CD4-positive, alpha-beta T cell treated with Interferon gamma for 1 hour (primary cell): ENCODE measurements around the gene CLEC4F.
A peak's percentile ranks its signal among the peaks of the same experiment; 100 is the strongest.
"Not testable (repeated sequence)": the region's sequence is repeated elsewhere in the genome, so short reads cannot be mapped to it uniquely, and the experiment has no call there.

Experiments used
- DNase-seq: peaks from one replicate; pipeline ENCODE4 v3.0.0-alpha.2; 2020

The CLEC4F gene

GRCh38 chr2:70826696-70827350 is 6.4 kb upstream of the CLEC4F start:
- no peak for DNase-seq

- DNase-seq: no peak
Observed at GRCh38 chr2:70823249-70823648, 2.9 kb upstream of the CLEC4F start.

- DNase-seq: no peak
Observed at GRCh38 chr2:70822843-70823242, 2.4 kb upstream of the CLEC4F start.

GRCh38 chr2:70817284-70817954 is 3.0 kb downstream of the CLEC4F start:
- DNase-seq: no peak

GRCh38 chr2:70816726-70817125 is 3.7 kb downstream of the CLEC4F start:
- DNase-seq: no peak

GRCh38 chr2:70808983-70809958 is 11.1 kb downstream of the CLEC4F start:
- no peak for DNase-seq

- no peak for DNase-seq
Observed at GRCh38 chr2:70807828-70808118, 12.6 kb downstream of the CLEC4F start.

- no peak for DNase-seq
Observed at GRCh38 chr2:70807102-70807827, 13.1 kb downstream of the CLEC4F start.

GRCh38 chr2:70806620-70807019 is 13.8 kb downstream of the CLEC4F start:
- no peak for DNase-seq

GRCh38 chr2:70806013-70806412 is 14.4 kb downstream of the CLEC4F start:
- DNase-seq: no peak

GRCh38 chr2:70801607-70802263 is 18.7 kb downstream of the CLEC4F start:
- DNase-seq: no peak

GRCh38 chr2:70799706-70800105 is 20.7 kb downstream of the CLEC4F start:
- DNase-seq: no peak

GRCh38 chr2:70797996-70798395 is 22.4 kb downstream of the CLEC4F start:
- not testable (repeated sequence) for DNase-seq

GRCh38 chr2:70797506-70797905 is 22.9 kb downstream of the CLEC4F start:
- no peak for DNase-seq

- no peak for DNase-seq
Observed at GRCh38 chr2:70796262-70796661, 24.1 kb downstream of the CLEC4F start.

GRCh38 chr2:70795164-70795995 is 25.0 kb downstream of the CLEC4F start:
- DNase-seq: no peak

- no peak for DNase-seq
Observed at GRCh38 chr2:70793450-70793849, 26.9 kb downstream of the CLEC4F start.

GRCh38 chr2:70790136-70790828 is 30.1 kb downstream of the CLEC4F start, which contains the start of gene FIGLA:
FIGLA (minus strand) TSS chr2:70790643; CDS start chr2:70790638, 5 bp downstream.
- DNase-seq: no peak

GRCh38 chr2:70789304-70790135 is 30.9 kb downstream of the CLEC4F start:
- peak; percentile 58 for DNase-seq
